Heart right ventricle (tissue), 16 donors: ENCODE measurements around the gene ME3. TPM values are rescaled to one million over a fixed set of nuclear protein-coding genes. Genes with fewer than 3 reads are reported as not detected.

Experiments
- ATAC-seq, 8 donors: fragments of 200-7000 bp; cut with Tn5 transposase; one replicate each; pipeline ENCODE4 v1.9.1; 2020; ENCODE audit warnings: mild to moderate bottlenecking in 8 of 8, moderate library complexity in 8 of 8, moderate number of reproducible peaks in 1 of 8
- DNase-seq, 2 donors: peaks; one replicate each; pipeline ENCODE4 v3.0.0-alpha.2; 2020
- H3K27ac ChIP-seq, 10 donors: fragments of 200-600 bp; sonication (generic) in 2 of 10; one replicate each; pipeline versions ENCODE4 v1.5.0 to v1.8.0; 2020 to 2022; ENCODE audit warnings: mild to moderate bottlenecking in 3 of 10
- H3K27me3 ChIP-seq, 7 donors: fragments of 200-600 bp; one replicate each; pipeline ENCODE4 v1.8.0; 2021 to 2022; ENCODE audit warnings: mild to moderate bottlenecking in 2 of 7
- H3K36me3 ChIP-seq, 9 donors: fragments of 200-600 bp; sonication (generic) in 1 of 9; one replicate each; pipeline versions ENCODE4 v1.5.0 to v1.8.0; 2020 to 2022; ENCODE audit warnings: mild to moderate bottlenecking in 2 of 9
- H3K4me1 ChIP-seq, 9 donors: fragments of 200-600 bp; sonication (generic) in 1 of 9; one replicate each; pipeline versions ENCODE4 v1.5.0 to v1.8.0; 2020 to 2022; ENCODE audit warnings: mild to moderate bottlenecking in 4 of 9
- H3K4me3 ChIP-seq, 10 donors: fragments of 200-600 bp; sonication (generic) in 2 of 10; one replicate each; pipeline versions ENCODE4 v1.5.0 to v1.8.0; 2020 to 2022; ENCODE audit warnings: mild to moderate bottlenecking in 7 of 10, moderate library complexity in 2 of 10
- H3K9me3 ChIP-seq, 11 donors: fragments of 200-600 bp in 10 of 11; sonication (generic) in 2 of 11; one replicate each; pipeline versions ENCODE4 v1.5.0 to v1.8.0; 2013 to 2022; ENCODE audit warnings: mild to moderate bottlenecking in 2 of 11, control low read depth in 1 of 11, moderate library complexity in 1 of 11
- WGBS, 2 donors: extraction: QIAGEN DNeasy Blood & Tissue Kit; methylation state at CpG; one replicate each; pipeline ENCODE4 v1.1.7; 2013; ENCODE audit warnings: inconsistent platforms in 1 of 2; 5-methylcytosine and 5-hydroxymethylcytosine counted together
- intact Hi-C, 10 donors: fragments of 100-400 bp; cut with DNase I; formaldehyde crosslinking; loops; one replicate each; pipeline versions ENCODE4 v1.11.1 to v1.14.2; 2022
- polyA plus RNA-seq, 2 donors: library from polyadenylated mRNA; stranded (reverse); fragments of 200-250 nt; gene quantifications; one replicate each; pipeline ENCODE4 v1.2.3, GENCODE V29; 2013
- total RNA-seq, 10 donors: library from RNA; stranded (reverse); fragmentation: NEBNext Ultra II Directional in 3 of 10; extraction: Animal tissue kit (Norgen Biotek cat#: 25700) in 3 of 10; gene quantifications; one replicate each; pipeline versions ENCODE4 v1.2.1 to v1.2.4, GENCODE V29; 2021 to 2023
- TF ChIP-seq, protein P1 (sequence below), 9 donors: fragments of 200-600 bp; sonication (generic) in 2 of 9; IDR thresholded peaks; one replicate each; pipeline versions ENCODE4 v1.5.0 to v1.8.0; 2021 to 2022; ENCODE audit warnings: antibody characterized with exemption in 9 of 9, mild to moderate bottlenecking in 5 of 9, moderate library complexity in 1 of 9
- donor health status: Arrhythmogenic right ventricular cardiomyopathy.
- donor health status: ischemic (EF 13 %, LVEDD 7.1; RV severe dilation, severe dysfunction).
- donor health status: healthy with polysubstance abuse.
- donor health status: DM: no; HTN: yes; CAD: no.
- donor health status: DM: no; HTN: no; CAD: no.
- donor health status: ischemic (EF 25% LVEDD 6.9; RV normal size, moderate dysfunction).
- donor health status: ischemic (EF 25% LVEDD 5.7; RV mildly dilated, moderate dysfunction).
- donor health status: healthy.
- donor health status: DM: yes; HTN: yes; CAD: no.
- donor health status: Ischemic cardiomyopathy.
- donor health status: ischemic (EF 35%, LVEDD 5.7; RV mildly dilated, moderate dysfunction).
- donor health status: nonischemic (EF 11% LVEDD 7.7; RV severe dilation, severe dysfunction).
- donor health status: DM: yes; HTN: yes; CAD: no.
- donor health status: PGD.
- donor health status: ischemic (EF 29% LVEDD 5.4; RV normal size, mild dysfunction).
- donor health status: nonischemic (EF 23%, LVEDD 6.1; RV moderate dilation, normal function).

Gene ME3
- total and polyA plus RNA-seq, 12 donors, result 17.2 to 46.8 (median 33.7) TPM

DNA sequence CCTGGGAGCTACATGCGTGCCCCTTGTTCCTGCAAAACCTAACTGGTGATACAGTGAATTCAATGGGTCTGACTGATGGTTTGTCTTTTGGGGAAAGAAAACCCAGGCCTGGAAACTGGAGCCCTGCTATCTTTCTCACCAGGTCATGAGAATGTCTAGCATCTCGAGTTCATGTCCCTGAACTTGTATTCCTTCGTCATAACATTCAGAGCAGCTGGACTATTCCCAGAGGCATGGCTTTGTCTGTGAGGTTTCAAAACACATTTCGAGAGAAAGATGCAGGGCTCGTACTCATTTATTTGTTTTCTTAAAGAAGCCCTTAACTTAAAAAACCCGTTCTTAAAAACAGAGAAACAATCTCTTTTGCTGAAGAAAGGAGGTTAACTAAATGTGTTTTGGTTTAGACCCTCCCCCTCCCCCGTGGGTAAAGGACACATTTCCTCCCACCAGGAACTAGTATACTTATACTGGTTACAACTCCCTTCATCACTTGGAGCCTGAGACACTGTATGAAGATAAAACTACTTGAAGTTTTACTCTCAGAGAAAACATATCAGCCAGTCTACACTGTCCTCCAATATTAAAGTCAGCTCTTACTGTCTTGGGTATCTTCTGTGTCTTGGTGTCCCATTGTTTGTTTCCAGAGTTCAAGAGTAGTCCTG is 43.2 kb downstream of the ME3 start:
- TF ChIP-seq, protein P1, sequence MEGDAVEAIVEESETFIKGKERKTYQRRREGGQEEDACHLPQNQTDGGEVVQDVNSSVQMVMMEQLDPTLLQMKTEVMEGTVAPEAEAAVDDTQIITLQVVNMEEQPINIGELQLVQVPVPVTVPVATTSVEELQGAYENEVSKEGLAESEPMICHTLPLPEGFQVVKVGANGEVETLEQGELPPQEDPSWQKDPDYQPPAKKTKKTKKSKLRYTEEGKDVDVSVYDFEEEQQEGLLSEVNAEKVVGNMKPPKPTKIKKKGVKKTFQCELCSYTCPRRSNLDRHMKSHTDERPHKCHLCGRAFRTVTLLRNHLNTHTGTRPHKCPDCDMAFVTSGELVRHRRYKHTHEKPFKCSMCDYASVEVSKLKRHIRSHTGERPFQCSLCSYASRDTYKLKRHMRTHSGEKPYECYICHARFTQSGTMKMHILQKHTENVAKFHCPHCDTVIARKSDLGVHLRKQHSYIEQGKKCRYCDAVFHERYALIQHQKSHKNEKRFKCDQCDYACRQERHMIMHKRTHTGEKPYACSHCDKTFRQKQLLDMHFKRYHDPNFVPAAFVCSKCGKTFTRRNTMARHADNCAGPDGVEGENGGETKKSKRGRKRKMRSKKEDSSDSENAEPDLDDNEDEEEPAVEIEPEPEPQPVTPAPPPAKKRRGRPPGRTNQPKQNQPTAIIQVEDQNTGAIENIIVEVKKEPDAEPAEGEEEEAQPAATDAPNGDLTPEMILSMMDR (IDR thresholded peaks at IDR 0.05), result no peak
- Histone ChIP-seq H3K36me3 (peaks cover 0 to 1% (median 0%) of the 10 kb centered on the region in 9 donors), H3K27me3 (no peaks in the 10 kb centered on the region), H3K4me1 (peaks cover 13 to 70% (median 53%) of the 10 kb centered on the region in 9 donors), H3K4me3 (no peak overlapping the region), H3K27ac (peak overlapping the region; percentile 21 to 86 (median 72)), H3K9me3 (no peaks in the 10 kb centered on the region)
- DNase-seq, result peak in 1 of 2 donors; percentile 72
- ATAC-seq, result peak in 7 of 8 donors; percentile 61 to 79 (median 70)
- intact Hi-C loops, result loop anchor here in 1 of 10 donors (10.0 kb wide), 1 partner anchor 176 kb away; the partner anchor contains the start of gene PRSS23
- 54 to 55% methylated on average over 7 of the region's 7 CpGs for WGBS, 2 donors

DNA sequence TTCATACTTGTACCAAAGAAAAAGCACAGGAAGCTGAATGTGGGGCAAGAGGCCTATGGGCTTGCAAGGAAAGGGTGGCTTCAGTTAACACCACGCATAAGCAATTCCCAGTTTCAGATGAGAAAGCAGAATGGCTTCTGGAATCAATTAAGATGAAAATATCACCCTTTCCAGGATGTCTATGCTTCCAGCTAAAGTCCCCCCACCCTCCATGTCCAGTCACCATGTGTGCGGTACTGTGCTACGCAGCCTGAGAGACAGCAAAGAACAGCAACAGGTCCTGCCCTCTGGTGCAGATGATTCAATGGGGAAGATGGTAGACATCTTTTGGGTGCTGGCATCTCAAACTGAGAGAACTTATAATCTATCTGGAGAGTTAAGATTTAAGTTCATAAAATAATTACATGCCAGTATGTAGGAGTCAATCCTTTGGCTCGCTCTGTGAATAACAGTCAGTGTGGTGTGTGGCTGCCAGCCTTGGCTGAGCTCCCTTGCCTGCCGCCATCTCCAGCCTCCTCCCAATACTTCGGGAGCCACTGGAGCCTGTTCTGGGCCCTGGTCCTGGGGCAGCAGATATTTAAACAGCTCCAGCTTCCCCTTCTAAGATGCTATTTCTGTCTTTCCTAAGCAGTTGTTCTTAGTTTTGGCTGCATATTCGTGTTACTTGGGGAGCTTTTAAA is 44.5 kb downstream of the ME3 start:
- no peaks in the 10 kb centered on the region for H3K36me3 ChIP-seq
- peaks cover 13 to 82% (median 62%) of the 10 kb centered on the region in 9 donors for H3K4me1 ChIP-seq
- H3K9me3 ChIP-seq, result no peaks in the 10 kb centered on the region
- H3K27ac ChIP-seq, result peak overlapping the region; percentile 22 to 86 (median 72)
- TF ChIP-seq, protein P1 (IDR thresholded peaks at IDR 0.05), result no peak
- no peaks in the 10 kb centered on the region for H3K27me3 ChIP-seq
- WGBS, 2 donors, result 53 to 63% methylated on average over 7 of the region's 7 CpGs
- ATAC-seq (peak; percentile 23 to 81 (median 66)), DNase-seq (peak in 1 of 2 donors; percentile 57)
- no peak overlapping the region for H3K4me3 ChIP-seq
- intact Hi-C loops, result loop anchor here in 1 of 10 donors (10.0 kb wide), 1 partner anchor 177 kb away; the partner anchor contains the start of gene PRSS23

DNA sequence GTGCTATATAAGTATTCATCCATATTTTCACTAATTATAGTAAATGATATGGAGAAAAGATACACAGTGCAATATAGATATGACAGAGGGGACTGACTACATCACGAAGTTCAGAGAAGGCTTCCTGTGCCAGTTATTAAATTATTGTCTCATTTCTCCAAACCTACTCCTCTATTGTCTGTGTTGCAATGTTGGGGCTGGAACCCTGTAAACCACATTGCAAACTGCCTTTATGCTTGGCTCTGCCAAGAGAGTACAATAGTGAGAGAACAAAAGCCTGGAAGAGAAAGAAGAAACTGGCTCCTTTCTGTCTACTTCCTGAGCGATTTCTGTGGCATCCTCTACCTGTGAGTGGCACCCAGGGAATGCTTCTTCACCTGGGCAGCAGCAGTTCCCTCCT is 46.4 kb downstream of the ME3 start:
- H3K27ac ChIP-seq, result peak overlapping the region in 1 of 10 donors; percentile 27
- H3K4me1 ChIP-seq, result peaks cover 13 to 96% (median 66%) of the 10 kb centered on the region in 9 donors
- H3K36me3 ChIP-seq, result no peaks in the 10 kb centered on the region
- ATAC-seq (no peak), DNase-seq (no peak)
- intact Hi-C loops, result loop anchor here in 1 of 10 donors (10.0 kb wide), 1 partner anchor 179 kb away; the partner anchor contains the start of gene PRSS23
- no peak overlapping the region for H3K4me3 ChIP-seq
- TF ChIP-seq, protein P1 (IDR thresholded peaks at IDR 0.05), result no peak
- H3K27me3 ChIP-seq, result no peaks in the 10 kb centered on the region
- 80 to 95% methylated on average over 2 of the region's 2 CpGs for WGBS, 2 donors
- H3K9me3 ChIP-seq, result no peaks in the 10 kb centered on the region

DNA sequence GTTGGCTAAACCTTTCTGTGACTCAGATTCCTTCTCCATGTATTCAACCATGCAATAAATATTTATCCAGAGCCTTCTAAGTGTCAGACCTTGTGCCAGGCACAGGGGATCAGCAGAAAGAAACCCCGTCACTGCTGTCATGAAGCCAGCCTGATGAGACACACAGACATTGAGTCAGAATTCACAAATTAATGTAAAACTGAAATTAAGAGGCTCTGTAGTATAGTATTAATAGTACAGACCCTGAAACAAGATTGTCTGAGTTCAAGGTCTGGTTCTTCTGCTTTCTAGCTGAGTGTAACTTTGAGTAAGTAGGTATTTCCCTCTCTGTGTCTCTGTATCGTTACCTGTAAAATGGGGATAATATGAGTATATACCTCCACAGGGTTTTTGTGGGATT is 46.9 kb downstream of the ME3 start:
- no peak for ATAC-seq
- H3K36me3 ChIP-seq, result no peaks in the 10 kb centered on the region
- no peaks in the 10 kb centered on the region for H3K9me3 ChIP-seq
- no peaks in the 10 kb centered on the region for H3K27me3 ChIP-seq
- H3K4me3 ChIP-seq, result no peak overlapping the region
- peaks cover 13 to 96% (median 66%) of the 10 kb centered on the region in 9 donors for H3K4me1 ChIP-seq
- no peak for DNase-seq
- peak overlapping the region in 1 of 10 donors; percentile 73 for H3K27ac ChIP-seq
- TF ChIP-seq, protein P1 (IDR thresholded peaks at IDR 0.05), result no peak
- WGBS, 2 donors, result 86 to 89% methylated on average over 2 of the region's 2 CpGs
- intact Hi-C loops, result loop anchor here in 1 of 10 donors (10.0 kb wide), 1 partner anchor 179 kb away; the partner anchor contains the start of gene PRSS23
